ENCODE data around the gene CHID1.

CHID1 gene

DNA sequence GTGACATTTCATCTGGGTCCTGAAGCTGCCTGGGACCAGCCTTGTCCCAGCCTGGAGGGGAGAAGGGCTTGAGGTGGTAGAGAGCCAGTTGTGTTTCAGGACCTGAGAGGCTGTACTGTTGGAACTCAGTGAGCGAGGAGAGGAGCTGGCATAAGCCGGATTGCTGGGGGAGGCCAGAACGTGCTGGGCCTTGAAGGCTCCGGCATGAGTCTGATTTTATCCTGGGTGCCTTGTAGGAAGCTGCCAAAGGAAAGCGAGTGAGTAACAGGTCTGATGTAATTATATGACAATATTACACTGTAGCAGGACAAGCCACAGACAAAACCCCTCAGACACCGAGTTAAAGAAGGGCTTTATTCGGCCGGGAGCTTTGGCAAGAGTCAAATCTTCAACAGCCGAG is 32.2 kb upstream of the CHID1 start:
- H3K27ac Mint-ChIP-seq = no peak overlapping the region
- peaks cover under 1% of the 10 kb centered on the region for H3K9me3 Mint-ChIP-seq
- H3K4me3 Mint-ChIP-seq = no peak overlapping the region
- H3K4me1 Mint-ChIP-seq = peaks cover 38% of the 10 kb centered on the region
- DNase-seq (no peak), ATAC-seq (no peak)
- H3K27me3 Mint-ChIP-seq = no peaks in the 10 kb centered on the region
- peaks cover 11% of the 10 kb centered on the region for H3K36me3 Mint-ChIP-seq (ENCODE audit: low read depth)

- no peaks in the 10 kb centered on the region for H3K9me3 Mint-ChIP-seq
- peaks cover 10% of the 10 kb centered on the region for H3K36me3 Mint-ChIP-seq (ENCODE audit: low read depth)
- H3K4me3 Mint-ChIP-seq = no peak overlapping the region
- H3K27ac Mint-ChIP-seq = no peak overlapping the region
- peaks cover 50% of the 10 kb centered on the region for H3K4me1 Mint-ChIP-seq
- DNase-seq (no peak), ATAC-seq (peak; percentile 14)
- H3K27me3 Mint-ChIP-seq = no peaks in the 10 kb centered on the region
Measured at GRCh38 chr11:940496-941135, 30.0 kb upstream of the CHID1 start.

DNA sequence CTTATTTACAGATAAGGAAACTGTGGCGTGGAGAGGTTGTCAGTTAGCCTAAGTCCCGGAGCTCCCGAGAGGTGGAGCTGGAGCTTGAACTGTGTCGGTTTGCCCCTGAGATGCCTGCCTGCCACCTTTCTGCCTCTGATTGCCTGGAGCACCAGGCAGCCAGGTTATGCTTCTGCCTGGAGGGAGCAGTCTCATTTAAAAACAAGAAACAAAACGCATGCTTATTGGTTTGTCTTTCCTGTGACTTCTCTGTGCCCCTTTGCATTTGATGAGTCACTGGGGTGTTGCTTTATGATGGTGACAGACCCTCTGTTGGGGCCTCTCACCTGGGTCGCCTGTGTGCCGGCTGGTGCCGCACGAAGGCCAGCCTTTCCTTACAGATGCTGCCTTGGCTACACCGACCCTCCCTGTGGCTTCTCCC is 27.2 kb upstream of the CHID1 start:
- no peak overlapping the region for H3K4me3 Mint-ChIP-seq
- peak; percentile 68 for ATAC-seq

DNA sequence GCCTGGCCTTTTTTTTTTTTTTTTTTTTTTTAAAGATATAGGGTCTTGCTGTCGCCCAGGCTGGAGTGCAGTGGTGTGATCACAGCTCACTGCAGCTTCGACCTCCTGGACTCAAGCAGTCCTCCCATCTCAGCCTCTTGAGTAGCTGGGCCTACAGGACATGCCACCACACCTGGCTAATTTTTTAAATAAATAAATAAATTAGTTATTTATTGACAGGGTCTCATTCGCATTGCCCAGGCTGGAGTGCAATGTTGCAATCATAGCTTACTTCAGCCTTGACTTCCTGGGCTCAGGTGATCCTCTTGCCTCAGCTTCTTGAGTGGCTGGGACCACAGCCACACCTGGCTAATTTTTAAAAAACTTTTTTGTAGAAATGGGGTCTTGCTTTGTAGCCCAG is 25.6 kb upstream of the CHID1 start:
- Mint-ChIP-seq H3K9me3 (no peaks in the 10 kb centered on the region), H3K27me3 (no peaks in the 10 kb centered on the region), H3K4me1 (peaks cover 64% of the 10 kb centered on the region), H3K27ac (no peak overlapping the region), H3K36me3 (ENCODE audit: low read depth) (peaks cover 1% of the 10 kb centered on the region), H3K4me3 (no peak overlapping the region)
- ATAC-seq (no peak), DNase-seq (no peak)

More for the DNA sequence above, 27.2 kb upstream of the CHID1 start:
- Mint-ChIP-seq H3K27ac (no peak overlapping the region), H3K27me3 (no peaks in the 10 kb centered on the region), H3K4me1 (peaks cover 59% of the 10 kb centered on the region), H3K9me3 (no peaks in the 10 kb centered on the region), H3K36me3 (ENCODE audit: low read depth) (peaks cover 3% of the 10 kb centered on the region)
- DNase-seq = no peak

DNA sequence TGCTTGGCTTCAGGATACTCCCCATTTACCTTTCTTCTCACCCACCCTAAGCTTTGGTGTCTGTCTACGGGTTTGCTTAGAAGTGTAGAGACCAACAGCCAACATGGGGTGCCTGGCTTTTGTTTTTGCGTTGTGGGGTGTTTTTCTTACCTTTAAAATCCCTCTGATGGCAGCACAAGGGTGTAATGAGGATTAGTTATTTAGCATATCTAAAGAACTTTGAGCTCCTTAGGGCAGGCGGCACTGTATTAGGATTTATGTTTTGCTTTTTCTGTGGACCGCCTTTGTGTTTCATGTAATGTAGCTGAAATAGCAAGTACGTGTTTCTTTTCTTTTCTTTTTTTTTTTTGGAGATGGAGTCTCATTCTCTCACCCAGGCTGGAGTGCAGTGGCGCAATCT is 23.9 kb upstream of the CHID1 start:
- Mint-ChIP-seq H3K27me3 (no peaks in the 10 kb centered on the region), H3K9me3 (no peaks in the 10 kb centered on the region), H3K4me1 (peaks cover 56% of the 10 kb centered on the region), H3K4me3 (no peak overlapping the region), H3K36me3 (ENCODE audit: low read depth) (peaks cover 1% of the 10 kb centered on the region), H3K27ac (no peak overlapping the region)
- DNase-seq = no peak
- ATAC-seq = no peak

- Mint-ChIP-seq H3K4me3 (no peak overlapping the region), H3K27ac (no peak overlapping the region), H3K27me3 (no peaks in the 10 kb centered on the region), H3K9me3 (no peaks in the 10 kb centered on the region), H3K4me1 (peaks cover 52% of the 10 kb centered on the region), H3K36me3 (ENCODE audit: low read depth) (peaks cover 1% of the 10 kb centered on the region)
- DNase-seq = no peak
- ATAC-seq = no peak
Measured at GRCh38 chr11:933936-934335, 23.3 kb upstream of the CHID1 start.

DNA sequence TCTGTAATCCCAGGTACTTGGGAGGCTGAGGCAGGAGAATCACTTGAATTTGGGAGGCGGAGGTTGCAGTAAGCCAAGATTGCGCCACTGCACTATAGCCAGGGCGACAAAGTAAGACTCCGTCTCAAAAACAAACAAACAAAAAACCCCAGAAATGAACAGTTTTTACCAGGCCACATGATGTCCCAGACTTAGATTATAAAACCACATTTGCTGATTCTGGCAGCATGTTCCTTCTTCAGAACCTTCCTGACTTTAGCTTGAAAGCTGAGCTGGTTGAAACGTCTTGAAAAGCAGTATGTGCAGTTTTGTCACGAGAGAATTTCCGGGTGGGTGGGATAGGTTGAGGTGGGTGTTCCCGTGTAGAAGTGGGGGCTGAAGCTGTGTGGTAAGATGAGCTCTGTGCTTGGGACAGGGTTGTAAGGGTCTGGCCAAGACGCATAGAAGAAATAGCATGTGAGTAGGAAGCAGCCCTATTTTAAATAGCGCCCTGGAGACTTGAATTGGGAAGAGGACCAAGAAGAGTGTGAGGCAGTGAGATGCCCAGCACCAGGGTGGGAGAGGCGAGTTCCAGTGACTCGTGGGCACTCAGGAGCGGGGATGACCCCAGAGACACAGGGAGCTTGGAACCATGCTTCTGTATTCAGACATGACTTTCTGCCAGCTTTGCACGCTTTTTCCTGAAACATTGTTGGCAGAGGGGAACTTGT is 22.7 kb upstream of the CHID1 start:
- Mint-ChIP-seq H3K36me3 (ENCODE audit: low read depth) (no peaks in the 10 kb centered on the region), H3K4me1 (peaks cover 54% of the 10 kb centered on the region), H3K9me3 (no peaks in the 10 kb centered on the region), H3K27me3 (no peaks in the 10 kb centered on the region), H3K4me3 (no peak overlapping the region), H3K27ac (no peak overlapping the region)
- ATAC-seq = no peak
- no peak for DNase-seq

DNA sequence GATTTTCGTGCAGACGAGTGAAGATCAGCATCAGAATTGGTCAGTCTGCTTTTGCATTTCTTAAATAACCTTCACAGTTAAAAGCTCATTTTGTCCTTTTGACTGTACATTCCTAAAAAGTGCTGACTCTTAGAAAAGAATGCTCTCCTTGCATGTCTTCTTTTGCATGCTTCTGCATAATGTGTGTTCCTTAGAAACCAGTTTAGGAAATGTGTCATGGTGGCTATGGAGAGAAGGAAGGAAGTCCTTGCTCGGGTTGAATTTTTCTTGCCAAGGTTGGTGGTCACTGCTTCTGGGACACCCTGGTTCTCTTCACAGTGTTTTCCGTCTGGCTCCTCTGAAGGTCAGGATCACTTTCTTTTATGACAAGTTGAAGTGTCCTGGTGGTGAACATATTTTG is 21.8 kb upstream of the CHID1 start:
- Mint-ChIP-seq H3K4me1 (peaks cover 54% of the 10 kb centered on the region), H3K27ac (no peak overlapping the region)
- no peak for DNase-seq

GRCh38 chr11:931385-931784 is 20.8 kb upstream of the CHID1 start:
- no peaks in the 10 kb centered on the region for H3K9me3 Mint-ChIP-seq
- ATAC-seq (no peak), DNase-seq (no peak)
- no peak overlapping the region for H3K4me3 Mint-ChIP-seq
- no peaks in the 10 kb centered on the region for H3K36me3 Mint-ChIP-seq (ENCODE audit: low read depth)
- no peaks in the 10 kb centered on the region for H3K27me3 Mint-ChIP-seq
- peaks cover 56% of the 10 kb centered on the region for H3K4me1 Mint-ChIP-seq
- peak overlapping the region; percentile 29 for H3K27ac Mint-ChIP-seq

More for the DNA sequence above, 21.8 kb upstream of the CHID1 start:
- Mint-ChIP-seq H3K9me3 (no peaks in the 10 kb centered on the region), H3K27me3 (no peaks in the 10 kb centered on the region), H3K4me3 (no peak overlapping the region), H3K36me3 (ENCODE audit: low read depth) (no peaks in the 10 kb centered on the region)
- ATAC-seq = no peak

DNA sequence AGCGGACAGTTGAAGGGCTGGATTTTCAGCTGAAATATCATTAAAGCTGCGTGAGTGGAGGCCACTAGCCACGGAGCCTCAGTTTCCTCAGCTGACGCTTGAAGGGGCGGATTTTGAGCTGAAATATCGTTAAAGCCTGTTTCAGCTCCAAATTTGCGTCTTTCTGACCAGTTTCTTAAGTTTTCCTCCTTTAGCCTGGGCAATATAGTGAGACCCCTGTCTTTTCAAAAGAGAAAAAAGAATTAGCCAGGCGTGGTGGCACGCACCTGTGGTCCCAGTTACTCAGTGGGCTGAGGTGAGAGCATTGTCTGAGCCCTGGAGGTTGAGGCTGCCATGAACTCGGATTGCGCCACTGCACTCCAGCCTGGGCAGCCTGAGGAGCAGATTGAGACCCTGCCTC is 18.8 kb upstream of the CHID1 start:
- H3K9me3 Mint-ChIP-seq = no peaks in the 10 kb centered on the region
- no peak overlapping the region for H3K27ac Mint-ChIP-seq
- ATAC-seq = no peak
- no peaks in the 10 kb centered on the region for H3K27me3 Mint-ChIP-seq
- H3K4me1 Mint-ChIP-seq = peaks cover 57% of the 10 kb centered on the region
- no peaks in the 10 kb centered on the region for H3K36me3 Mint-ChIP-seq (ENCODE audit: low read depth)
- no peak overlapping the region for H3K4me3 Mint-ChIP-seq
- DNase-seq = no peak

DNA sequence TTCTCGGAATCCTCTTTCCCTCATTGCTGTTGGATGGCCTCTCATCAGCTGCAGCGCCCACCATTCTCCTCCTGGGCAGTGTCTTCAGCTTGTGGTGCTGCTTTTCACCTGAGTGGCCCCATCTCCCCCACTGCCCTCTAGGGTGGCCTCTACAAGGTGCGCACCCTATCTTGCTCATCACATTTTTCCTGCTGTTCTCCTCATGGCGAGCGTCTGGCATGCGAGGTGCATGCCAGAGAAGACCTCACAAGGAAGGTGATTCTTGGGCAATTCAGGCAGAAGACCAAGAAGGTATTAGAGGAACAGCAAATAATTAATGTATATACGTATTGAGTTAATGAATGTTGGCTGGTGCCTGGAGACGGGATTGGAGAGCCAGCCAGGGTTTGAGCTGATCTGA is 18.2 kb upstream of the CHID1 start:
- peaks cover 57% of the 10 kb centered on the region for H3K4me1 Mint-ChIP-seq

DNA sequence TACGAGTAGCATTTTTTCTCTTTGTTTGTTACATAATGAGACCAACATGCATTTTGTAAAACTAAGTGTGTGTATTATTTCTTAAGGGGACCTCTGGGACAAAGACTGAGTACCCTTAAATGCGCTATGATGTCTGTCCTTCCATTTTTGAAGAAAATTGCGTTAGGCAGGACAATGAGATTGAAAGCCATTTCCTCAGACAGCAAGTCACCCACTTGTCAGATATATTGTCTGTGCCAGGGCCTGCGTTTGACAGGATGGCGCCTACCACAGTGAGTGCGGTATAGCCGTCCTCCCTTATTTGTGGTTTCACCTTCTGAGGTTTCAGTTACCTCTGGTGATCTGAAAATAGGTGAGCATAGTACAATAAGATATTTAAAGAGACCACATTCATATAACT is 17.3 kb upstream of the CHID1 start:
- no peaks in the 10 kb centered on the region for H3K36me3 Mint-ChIP-seq (ENCODE audit: low read depth)
- ATAC-seq = no peak
- H3K4me3 Mint-ChIP-seq = peak overlapping the region; percentile 81
- no peaks in the 10 kb centered on the region for H3K9me3 Mint-ChIP-seq
- peaks cover 48% of the 10 kb centered on the region for H3K4me1 Mint-ChIP-seq
- DNase-seq = no peak
- no peaks in the 10 kb centered on the region for H3K27me3 Mint-ChIP-seq
- H3K27ac Mint-ChIP-seq = no peak overlapping the region

More for the DNA sequence above, 18.2 kb upstream of the CHID1 start:
- Mint-ChIP-seq H3K4me3 (no peak overlapping the region), H3K9me3 (no peaks in the 10 kb centered on the region), H3K27me3 (no peaks in the 10 kb centered on the region), H3K27ac (no peak overlapping the region), H3K36me3 (ENCODE audit: low read depth) (no peaks in the 10 kb centered on the region)
- ATAC-seq (no peak), DNase-seq (no peak)

- ATAC-seq = no peak
- DNase-seq = no peak
- Mint-ChIP-seq H3K4me3 (peak overlapping the region; percentile 81), H3K36me3 (ENCODE audit: low read depth) (no peaks in the 10 kb centered on the region), H3K4me1 (peaks cover 36% of the 10 kb centered on the region), H3K27me3 (no peaks in the 10 kb centered on the region), H3K9me3 (no peaks in the 10 kb centered on the region), H3K27ac (peak overlapping the region; percentile 77)
Measured at GRCh38 chr11:926341-926916, 15.8 kb upstream of the CHID1 start.

- peak within 1 kb of the TSS; percentile 81 for H3K4me3 Mint-ChIP-seq
- H3K4me1 Mint-ChIP-seq = peaks cover 29% of the 10 kb centered on the region
- DNase-seq = peak; percentile 95
- no peaks in the 10 kb centered on the region for H3K27me3 Mint-ChIP-seq
- peak within 1 kb of the TSS; percentile 77 for H3K27ac Mint-ChIP-seq
- ATAC-seq = peak; percentile 81
- H3K9me3 Mint-ChIP-seq = no peaks in the 10 kb centered on the region
- H3K36me3 Mint-ChIP-seq (ENCODE audit: low read depth) = no peaks in the 10 kb centered on the region
Measured at GRCh38 chr11:925496-926301, 15.1 kb upstream of the CHID1 start, which contains the start of gene AP2A2. Gene AP2A2, plus strand, starts transcription at chr11:925870. Its CDS starts 152 bp downstream, at chr11:926022.

Data from activated naive CD8-positive, alpha-beta T cell treated with anti-CD3 and anti-CD28 coated beads, Interleukin-2, amount 50 U/mL, for 24 hours (primary cell).